ENCODE measurements around the gene LTBP2.

LTBP2 gene

GRCh38 chr14:74591394-74591793 lies 20.6 kb downstream of the LTBP2 start:
- DNase-seq (ENCODE audit: low spot score): no peak

- DNase-seq (ENCODE audit: low spot score): no peak
Observed at GRCh38 chr14:74589291-74589879, 22.7 kb downstream of the LTBP2 start.

GRCh38 chr14:74587363-74587707 lies 24.7 kb downstream of the LTBP2 start:
- no peak for DNase-seq (ENCODE audit: low spot score)

- DNase-seq (ENCODE audit: low spot score): no peak
Observed at GRCh38 chr14:74586681-74587362, 25.2 kb downstream of the LTBP2 start.

- DNase-seq (ENCODE audit: low spot score): no peak
Observed at GRCh38 chr14:74585406-74586335, 26.4 kb downstream of the LTBP2 start.

GRCh38 chr14:74584951-74585350 lies 27.1 kb downstream of the LTBP2 start:
- no peak for DNase-seq (ENCODE audit: low spot score)

- DNase-seq (ENCODE audit: low spot score): no peak
Observed at GRCh38 chr14:74583689-74584434, 28.2 kb downstream of the LTBP2 start.

GRCh38 chr14:74582910-74583581 lies 29.0 kb downstream of the LTBP2 start:
- no peak for DNase-seq (ENCODE audit: low spot score)

GRCh38 chr14:74580275-74580672 lies 31.8 kb downstream of the LTBP2 start:
- DNase-seq (ENCODE audit: low spot score): no peak

GRCh38 chr14:74579447-74580274 lies 32.4 kb downstream of the LTBP2 start:
- DNase-seq (ENCODE audit: low spot score): no peak

- DNase-seq (ENCODE audit: low spot score): no peak
Observed at GRCh38 chr14:74578479-74578878, 33.6 kb downstream of the LTBP2 start.

GRCh38 chr14:74577948-74578275 lies 34.1 kb downstream of the LTBP2 start:
- DNase-seq (ENCODE audit: low spot score): no peak

- no peak for DNase-seq (ENCODE audit: low spot score)
Observed at GRCh38 chr14:74577247-74577947, 34.6 kb downstream of the LTBP2 start.

- no peak for DNase-seq (ENCODE audit: low spot score)
Observed at GRCh38 chr14:74575936-74576335, 36.1 kb downstream of the LTBP2 start.

- no peak for DNase-seq (ENCODE audit: low spot score)
Observed at GRCh38 chr14:74575507-74575906, 36.5 kb downstream of the LTBP2 start.

- no peak for DNase-seq (ENCODE audit: low spot score)
Observed at GRCh38 chr14:74574706-74575105, 37.3 kb downstream of the LTBP2 start.

- DNase-seq (ENCODE audit: low spot score): no peak
Observed at GRCh38 chr14:74574090-74574433, 38.0 kb downstream of the LTBP2 start.

GRCh38 chr14:74573421-74574089 lies 38.5 kb downstream of the LTBP2 start:
- no peak for DNase-seq (ENCODE audit: low spot score)

GRCh38 chr14:74572726-74573301 lies 39.2 kb downstream of the LTBP2 start:
- no peak for DNase-seq (ENCODE audit: low spot score)

Measured in D341Med (cell line).